Stimulated activated CD4-positive, alpha-beta T cell treated with anti-CD3 and anti-CD28 coated beads, TNF-alpha, amount 100 ng/mL, for 1 hour (primary cell): Measurements from ENCODE around the gene DNAJC17.

Experiments used
- DNase-seq, 3 donors: peaks; one replicate each; pipeline ENCODE4 v3.0.0-alpha.2; 2020; ENCODE audit warnings: low read depth in 3 of 3, low spot score in 1 of 3

Gene DNAJC17

GRCh38 chr15:40830884-40831283 lies 23.6 kb upstream of the DNAJC17 start:
- DNase-seq, result no peak

- no peak for DNase-seq
Measured at GRCh38 chr15:40829115-40829514, 21.8 kb upstream of the DNAJC17 start.

- no peak for DNase-seq
Measured at GRCh38 chr15:40828447-40829036, 21.3 kb upstream of the DNAJC17 start, which contains the start of gene PPP1R14D. Gene PPP1R14D, minus strand, starts transcription at chr15:40828708. Its CDS starts 67 bp downstream, at chr15:40828641.

GRCh38 chr15:40826423-40827075 lies 19.3 kb upstream of the DNAJC17 start:
- DNase-seq, result no peak

GRCh38 chr15:40825661-40826422 lies 18.6 kb upstream of the DNAJC17 start:
- DNase-seq, result no peak

- no peak for DNase-seq
Measured at GRCh38 chr15:40823572-40824343, 16.5 kb upstream of the DNAJC17 start.

GRCh38 chr15:40821195-40821594 lies 13.9 kb upstream of the DNAJC17 start:
- no peak for DNase-seq

GRCh38 chr15:40819048-40819447 lies 11.8 kb upstream of the DNAJC17 start:
- no peak for DNase-seq

- no peak for DNase-seq
Measured at GRCh38 chr15:40815042-40815698, 7.9 kb upstream of the DNAJC17 start.

GRCh38 chr15:40812721-40813425 lies 5.6 kb upstream of the DNAJC17 start:
- no peak for DNase-seq

- DNase-seq, result no peak
Measured at GRCh38 chr15:40808861-40809450, 1.7 kb upstream of the DNAJC17 start.

GRCh38 chr15:40807888-40808461 lies 702 bp upstream of the DNAJC17 start:
- no peak for DNase-seq

GRCh38 chr15:40806672-40807027 lies 623 bp downstream of the DNAJC17 start:
- no peak for DNase-seq

- no peak for DNase-seq
Measured at GRCh38 chr15:40803688-40804087, 3.6 kb downstream of the DNAJC17 start.

- no peak for DNase-seq
Measured at GRCh38 chr15:40803076-40803475, 4.2 kb downstream of the DNAJC17 start.

GRCh38 chr15:40799523-40799922 lies 7.8 kb downstream of the DNAJC17 start:
- no peak for DNase-seq

GRCh38 chr15:40796512-40796911 lies 10.8 kb downstream of the DNAJC17 start:
- DNase-seq, result no peak

- DNase-seq, result no peak
Measured at GRCh38 chr15:40796041-40796440, 11.2 kb downstream of the DNAJC17 start.

GRCh38 chr15:40793216-40793989 lies 13.9 kb downstream of the DNAJC17 start:
- DNase-seq, result no peak
